ENCODE results near the gene AOC2. TPM values are rescaled to one million over a fixed set of nuclear protein-coding genes. Genes with fewer than 3 reads are reported as not detected.

AOC2 gene
- total and polyA plus RNA-seq, 4 donors: 0.17 to 2.4 (median 0.41) TPM

DNA sequence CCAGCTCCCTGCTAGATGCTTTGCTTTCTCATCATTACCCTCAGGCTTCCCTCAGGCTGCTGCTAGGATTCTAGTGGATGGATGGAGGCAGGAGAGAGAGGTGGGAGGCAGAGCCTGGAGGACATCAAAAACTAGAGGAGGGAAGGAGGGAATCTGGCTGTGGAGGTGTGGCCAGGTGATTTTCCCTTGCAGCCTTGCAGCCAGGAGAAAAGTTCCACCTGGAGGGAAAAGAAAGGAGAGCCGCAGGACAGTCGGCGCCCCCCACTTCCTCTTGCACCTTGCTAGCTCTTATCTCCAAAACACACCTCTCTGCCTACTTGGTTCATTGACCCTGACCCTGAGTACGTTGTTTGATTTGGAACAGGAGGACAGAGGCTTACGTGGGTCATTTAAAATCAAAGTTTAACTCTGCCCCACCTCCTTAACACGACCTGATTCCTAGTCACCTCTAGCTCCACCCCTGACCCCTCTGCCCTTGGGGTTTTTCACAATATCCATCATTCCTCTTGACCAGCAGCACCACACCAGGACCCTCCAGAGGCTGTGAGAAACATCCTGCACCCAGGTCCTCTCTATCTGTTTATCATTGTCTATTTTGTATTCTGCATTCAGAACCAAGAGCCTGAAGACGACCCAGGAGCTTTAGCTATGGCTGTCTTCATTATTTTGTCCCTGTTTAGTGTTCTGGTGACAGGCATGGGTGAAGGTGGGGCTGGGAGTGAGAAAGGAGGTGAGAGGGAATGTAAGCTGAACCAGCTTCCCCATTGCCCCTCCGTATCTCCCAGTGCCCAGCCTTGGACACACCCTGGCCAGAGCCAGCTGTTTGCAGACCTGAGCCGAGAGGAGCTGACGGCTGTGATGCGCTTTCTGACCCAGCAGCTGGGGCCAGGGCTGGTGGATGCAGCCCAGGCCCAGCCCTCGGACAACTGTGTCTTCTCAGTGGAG is 22.5 kb downstream of the AOC2 start:
- Histone ChIP-seq H3K27me3 (ENCODE audit: control insufficient read depth in 4 of 4, insufficient read depth in 4 of 4, low read length in 3 of 4) (no peaks in the 10 kb centered on the region), H3K4me3 (ENCODE audit: low read depth in 1 of 3, low read length in 3 of 3) (peak overlapping the region; percentile 56 to 61 (median 60)), H3K4me1 (ENCODE audit: control insufficient read depth in 4 of 4, insufficient read depth in 4 of 4, low read length in 3 of 4) (peaks cover 0 to 56% (median 47%) of the 10 kb centered on the region in 4 donors), H3K36me3 (ENCODE audit: control insufficient read depth in 4 of 4, insufficient read depth in 3 of 4, low read depth in 1 of 4, low read length in 3 of 4) (peaks cover 0 to 7% (median 2%) of the 10 kb centered on the region in 4 donors), H3K9me3 (ENCODE audit: control insufficient read depth in 4 of 4, low read length in 3 of 4) (no peaks in the 10 kb centered on the region), H3K27ac (ENCODE audit: low read depth in 1 of 2, low read length in 2 of 2) (peak overlapping the region; percentile 78), H3K9ac (ENCODE audit: low read depth in 1 of 2, low read length in 2 of 2) (peak overlapping the region in 1 of 2 donors; percentile 56)
- 29% methylated on average over 12 of the region's 12 CpGs for whole genome bisulfite sequencing
- peak; percentile 47 for DNase-seq (ENCODE audit: low spot score)
- TF ChIP-seq, protein P1, sequence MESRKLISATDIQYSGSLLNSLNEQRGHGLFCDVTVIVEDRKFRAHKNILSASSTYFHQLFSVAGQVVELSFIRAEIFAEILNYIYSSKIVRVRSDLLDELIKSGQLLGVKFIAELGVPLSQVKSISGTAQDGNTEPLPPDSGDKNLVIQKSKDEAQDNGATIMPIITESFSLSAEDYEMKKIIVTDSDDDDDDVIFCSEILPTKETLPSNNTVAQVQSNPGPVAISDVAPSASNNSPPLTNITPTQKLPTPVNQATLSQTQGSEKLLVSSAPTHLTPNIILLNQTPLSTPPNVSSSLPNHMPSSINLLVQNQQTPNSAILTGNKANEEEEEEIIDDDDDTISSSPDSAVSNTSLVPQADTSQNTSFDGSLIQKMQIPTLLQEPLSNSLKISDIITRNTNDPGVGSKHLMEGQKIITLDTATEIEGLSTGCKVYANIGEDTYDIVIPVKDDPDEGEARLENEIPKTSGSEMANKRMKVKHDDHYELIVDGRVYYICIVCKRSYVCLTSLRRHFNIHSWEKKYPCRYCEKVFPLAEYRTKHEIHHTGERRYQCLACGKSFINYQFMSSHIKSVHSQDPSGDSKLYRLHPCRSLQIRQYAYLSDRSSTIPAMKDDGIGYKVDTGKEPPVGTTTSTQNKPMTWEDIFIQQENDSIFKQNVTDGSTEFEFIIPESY (IDR thresholded peaks at IDR 0.05): peak; percentile 65
- TF ChIP-seq JUND (IDR thresholded peaks at IDR 0.05): peak; percentile 65 to 68
- peak in 1 of 2 donors; percentile 46 for TF ChIP-seq EGR1 (IDR thresholded peaks at IDR 0.05; ENCODE audit: low read depth in 2 of 2)
- TF ChIP-seq TAF1 (conservative IDR thresholded peaks at IDR 0.05): peak; percentile 78
- TF ChIP-seq RAD21 (IDR thresholded peaks at IDR 0.05): peak; percentile 34 to 44
- TF ChIP-seq, protein P2, sequence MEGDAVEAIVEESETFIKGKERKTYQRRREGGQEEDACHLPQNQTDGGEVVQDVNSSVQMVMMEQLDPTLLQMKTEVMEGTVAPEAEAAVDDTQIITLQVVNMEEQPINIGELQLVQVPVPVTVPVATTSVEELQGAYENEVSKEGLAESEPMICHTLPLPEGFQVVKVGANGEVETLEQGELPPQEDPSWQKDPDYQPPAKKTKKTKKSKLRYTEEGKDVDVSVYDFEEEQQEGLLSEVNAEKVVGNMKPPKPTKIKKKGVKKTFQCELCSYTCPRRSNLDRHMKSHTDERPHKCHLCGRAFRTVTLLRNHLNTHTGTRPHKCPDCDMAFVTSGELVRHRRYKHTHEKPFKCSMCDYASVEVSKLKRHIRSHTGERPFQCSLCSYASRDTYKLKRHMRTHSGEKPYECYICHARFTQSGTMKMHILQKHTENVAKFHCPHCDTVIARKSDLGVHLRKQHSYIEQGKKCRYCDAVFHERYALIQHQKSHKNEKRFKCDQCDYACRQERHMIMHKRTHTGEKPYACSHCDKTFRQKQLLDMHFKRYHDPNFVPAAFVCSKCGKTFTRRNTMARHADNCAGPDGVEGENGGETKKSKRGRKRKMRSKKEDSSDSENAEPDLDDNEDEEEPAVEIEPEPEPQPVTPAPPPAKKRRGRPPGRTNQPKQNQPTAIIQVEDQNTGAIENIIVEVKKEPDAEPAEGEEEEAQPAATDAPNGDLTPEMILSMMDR (IDR thresholded peaks at IDR 0.05; ENCODE audit: low read depth, low read length, missing input control): no peak
- TF ChIP-seq FOXA1 (IDR thresholded peaks at IDR 0.05): peak; percentile 53
- peak; percentile 98 for TF ChIP-seq NR2F2 (IDR thresholded peaks at IDR 0.05)
- TF ChIP-seq, protein P3, sequence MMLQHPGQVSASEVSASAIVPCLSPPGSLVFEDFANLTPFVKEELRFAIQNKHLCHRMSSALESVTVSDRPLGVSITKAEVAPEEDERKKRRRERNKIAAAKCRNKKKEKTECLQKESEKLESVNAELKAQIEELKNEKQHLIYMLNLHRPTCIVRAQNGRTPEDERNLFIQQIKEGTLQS (IDR thresholded peaks at IDR 0.05): no peak
- TF ChIP-seq, protein P4, sequence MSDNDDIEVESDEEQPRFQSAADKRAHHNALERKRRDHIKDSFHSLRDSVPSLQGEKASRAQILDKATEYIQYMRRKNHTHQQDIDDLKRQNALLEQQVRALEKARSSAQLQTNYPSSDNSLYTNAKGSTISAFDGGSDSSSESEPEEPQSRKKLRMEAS (IDR thresholded peaks at IDR 0.05): peak; percentile 76
- TF ChIP-seq YY1 (IDR thresholded peaks at IDR 0.05): no peak
- TF ChIP-seq GABPA (IDR thresholded peaks at IDR 0.05 in 1 of 2, conservative IDR thresholded peaks at IDR 0.05 in 1 of 2): peak in 1 of 2 donors; percentile 42
- TF ChIP-seq HNF4G (IDR thresholded peaks at IDR 0.05): peak; percentile 72
- peak; percentile 96 to 97 for TF ChIP-seq HNF4A (conservative IDR thresholded peaks at IDR 0.05)
- peak; percentile 99 to 100 for TF ChIP-seq RXRA (IDR thresholded peaks at IDR 0.05)
- TF ChIP-seq, protein P5, sequence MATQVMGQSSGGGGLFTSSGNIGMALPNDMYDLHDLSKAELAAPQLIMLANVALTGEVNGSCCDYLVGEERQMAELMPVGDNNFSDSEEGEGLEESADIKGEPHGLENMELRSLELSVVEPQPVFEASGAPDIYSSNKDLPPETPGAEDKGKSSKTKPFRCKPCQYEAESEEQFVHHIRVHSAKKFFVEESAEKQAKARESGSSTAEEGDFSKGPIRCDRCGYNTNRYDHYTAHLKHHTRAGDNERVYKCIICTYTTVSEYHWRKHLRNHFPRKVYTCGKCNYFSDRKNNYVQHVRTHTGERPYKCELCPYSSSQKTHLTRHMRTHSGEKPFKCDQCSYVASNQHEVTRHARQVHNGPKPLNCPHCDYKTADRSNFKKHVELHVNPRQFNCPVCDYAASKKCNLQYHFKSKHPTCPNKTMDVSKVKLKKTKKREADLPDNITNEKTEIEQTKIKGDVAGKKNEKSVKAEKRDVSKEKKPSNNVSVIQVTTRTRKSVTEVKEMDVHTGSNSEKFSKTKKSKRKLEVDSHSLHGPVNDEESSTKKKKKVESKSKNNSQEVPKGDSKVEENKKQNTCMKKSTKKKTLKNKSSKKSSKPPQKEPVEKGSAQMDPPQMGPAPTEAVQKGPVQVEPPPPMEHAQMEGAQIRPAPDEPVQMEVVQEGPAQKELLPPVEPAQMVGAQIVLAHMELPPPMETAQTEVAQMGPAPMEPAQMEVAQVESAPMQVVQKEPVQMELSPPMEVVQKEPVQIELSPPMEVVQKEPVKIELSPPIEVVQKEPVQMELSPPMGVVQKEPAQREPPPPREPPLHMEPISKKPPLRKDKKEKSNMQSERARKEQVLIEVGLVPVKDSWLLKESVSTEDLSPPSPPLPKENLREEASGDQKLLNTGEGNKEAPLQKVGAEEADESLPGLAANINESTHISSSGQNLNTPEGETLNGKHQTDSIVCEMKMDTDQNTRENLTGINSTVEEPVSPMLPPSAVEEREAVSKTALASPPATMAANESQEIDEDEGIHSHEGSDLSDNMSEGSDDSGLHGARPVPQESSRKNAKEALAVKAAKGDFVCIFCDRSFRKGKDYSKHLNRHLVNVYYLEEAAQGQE (IDR thresholded peaks at IDR 0.05): peak; percentile 33
- TF ChIP-seq FOXA2 (IDR thresholded peaks at IDR 0.05): peak; percentile 75
- TF ChIP-seq SP1 (IDR thresholded peaks at IDR 0.05): peak; percentile 93

All from liver (tissue), 9 donors.